Measurements from ENCODE around the gene CD63.
A peak's percentile ranks its signal among the peaks of the same experiment; 100 is the strongest.
"Not testable (repeated sequence)": the region's sequence is repeated elsewhere in the genome, so short reads cannot be mapped to it uniquely, and the experiment has no call there.

Gene CD63, protein sequence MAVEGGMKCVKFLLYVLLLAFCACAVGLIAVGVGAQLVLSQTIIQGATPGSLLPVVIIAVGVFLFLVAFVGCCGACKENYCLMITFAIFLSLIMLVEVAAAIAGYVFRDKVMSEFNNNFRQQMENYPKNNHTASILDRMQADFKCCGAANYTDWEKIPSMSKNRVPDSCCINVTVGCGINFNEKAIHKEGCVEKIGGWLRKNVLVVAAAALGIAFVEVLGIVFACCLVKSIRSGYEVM

DNA sequence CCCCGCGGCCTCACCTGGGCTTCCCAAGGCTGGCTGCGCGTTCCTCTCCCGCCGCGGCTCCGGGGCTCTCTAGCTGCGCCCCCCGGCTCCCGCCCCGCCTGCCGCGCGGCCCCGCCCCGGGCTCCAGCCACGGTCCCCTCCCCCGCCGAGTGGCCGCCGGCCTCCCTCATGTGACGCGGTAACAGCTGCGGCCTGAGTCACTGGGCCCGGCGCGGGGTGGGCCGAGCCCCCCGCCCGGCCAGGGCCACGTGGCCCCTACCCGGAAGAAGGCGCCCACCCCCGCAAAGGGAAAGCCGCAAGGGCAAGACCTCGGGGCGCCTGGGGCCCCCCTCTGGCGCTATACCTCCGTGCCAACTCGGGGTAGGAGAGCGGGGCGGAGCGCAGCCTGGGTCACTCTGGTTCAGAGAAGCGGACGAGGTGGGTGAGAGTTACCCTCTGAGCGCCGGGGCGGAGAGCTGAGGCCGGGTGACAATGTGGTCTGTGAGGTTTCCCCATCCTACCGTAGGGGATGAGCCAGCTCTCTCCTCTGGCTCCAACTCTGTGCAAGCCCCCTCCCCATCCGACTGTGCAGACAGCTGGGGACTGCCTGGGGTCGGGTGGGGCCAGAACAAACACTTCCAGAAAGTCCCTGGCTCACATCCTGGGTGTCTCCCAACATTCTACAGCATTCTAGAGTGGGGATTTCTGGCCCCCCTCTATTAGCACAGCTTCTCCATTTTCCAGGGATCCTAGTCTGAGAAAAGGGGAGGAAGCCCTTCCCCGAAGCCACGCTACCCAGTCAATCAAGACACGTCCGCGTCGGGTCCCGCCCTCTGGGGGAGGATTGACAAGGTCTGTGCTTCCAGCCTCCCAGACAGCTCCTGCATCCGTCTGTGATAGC lies at the start of gene CD63:
TSS of gene CD63 (minus strand) at position 71 of the 880 bp plus-strand sequence. CDS start 668 bp downstream, outside the sequence.
- peak; percentile 68 to 87 for DNase-seq

DNA sequence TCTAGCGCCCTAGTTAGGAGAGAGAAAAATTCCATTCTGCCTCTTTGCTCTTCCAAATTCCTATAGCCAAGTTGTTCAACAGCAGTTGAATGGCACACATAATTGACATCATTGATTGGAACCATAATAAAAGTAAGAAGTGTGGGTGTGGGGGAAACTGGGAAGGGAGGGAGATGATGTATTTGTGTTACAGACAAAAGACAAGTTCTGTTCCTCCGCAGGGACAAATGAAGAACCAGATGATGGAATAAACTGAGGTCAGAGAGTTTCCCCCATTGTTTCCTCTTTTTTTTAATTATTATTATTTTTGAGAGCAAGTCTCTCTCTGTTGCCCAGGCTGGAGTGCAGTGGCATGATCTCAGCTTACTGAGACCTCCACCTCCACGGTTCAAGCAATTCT lies 49.0 kb upstream of the CD63 start:
- no peak for DNase-seq

DNA sequence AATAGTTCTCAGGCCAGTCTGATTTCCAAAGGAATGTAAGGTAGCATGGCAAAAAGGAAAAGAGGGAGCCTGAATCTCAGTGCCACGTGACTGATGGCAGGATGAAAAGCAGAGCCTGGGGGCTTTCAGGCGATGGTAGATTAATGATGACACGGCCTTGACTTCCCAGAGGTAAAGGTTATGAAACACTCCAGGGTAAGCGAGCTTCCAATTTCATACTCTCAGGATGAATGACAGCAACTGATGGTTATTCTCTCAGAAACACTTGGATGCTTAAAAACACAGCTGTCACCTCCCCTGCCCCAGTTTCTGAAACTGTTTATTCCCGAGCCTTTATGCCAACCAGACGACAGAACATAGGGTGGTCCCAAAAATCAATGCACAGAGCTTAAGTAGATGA lies 42.9 kb upstream of the CD63 start:
- DNase-seq = no peak

DNA sequence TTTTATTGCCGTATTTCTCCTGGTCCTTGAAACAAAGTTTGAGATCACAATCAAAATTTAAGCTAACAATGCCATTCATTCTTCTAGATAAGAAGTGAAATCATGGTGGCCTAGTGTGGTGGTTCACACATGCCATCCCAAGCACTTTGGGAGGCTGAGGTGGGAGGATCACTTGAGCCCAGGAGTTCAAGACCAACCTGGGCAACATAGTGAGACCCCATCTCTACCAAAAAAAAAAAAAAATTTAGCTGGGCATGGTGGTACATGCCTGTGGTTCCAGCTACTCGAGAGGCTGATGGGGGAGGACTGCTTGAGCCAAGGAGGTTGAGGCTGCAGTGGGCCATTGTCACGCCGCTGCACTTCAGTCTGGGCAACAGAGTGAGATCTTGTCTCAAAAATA lies 38.3 kb upstream of the CD63 start:
- DNase-seq = no peak

DNA sequence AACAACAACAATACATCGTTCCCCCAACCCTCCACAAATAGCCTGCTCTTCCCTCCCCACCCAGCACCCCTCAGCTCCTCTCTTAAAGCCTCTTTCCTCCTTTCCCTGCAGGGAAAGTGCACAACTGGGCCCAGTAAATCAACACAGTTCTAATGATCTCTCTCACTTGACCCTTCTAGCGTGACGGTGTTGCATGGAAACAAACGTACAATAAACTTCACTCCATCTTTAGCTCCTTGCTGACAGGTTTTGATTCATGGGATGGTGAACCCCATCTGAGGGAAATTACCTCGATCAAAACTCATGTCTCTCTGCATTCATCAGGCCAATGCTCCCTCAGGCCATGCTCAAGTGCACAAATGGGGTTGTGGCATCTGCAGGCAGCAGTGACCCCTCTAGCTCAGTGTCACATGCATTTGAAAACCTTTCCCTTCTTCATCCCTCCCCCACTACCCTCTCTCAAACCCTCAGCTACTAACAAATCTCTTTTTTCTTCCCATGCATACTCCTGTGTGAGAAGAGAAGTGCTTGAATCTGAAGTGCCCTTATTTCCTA lies 37.0 kb upstream of the CD63 start:
- no peak for DNase-seq

DNA sequence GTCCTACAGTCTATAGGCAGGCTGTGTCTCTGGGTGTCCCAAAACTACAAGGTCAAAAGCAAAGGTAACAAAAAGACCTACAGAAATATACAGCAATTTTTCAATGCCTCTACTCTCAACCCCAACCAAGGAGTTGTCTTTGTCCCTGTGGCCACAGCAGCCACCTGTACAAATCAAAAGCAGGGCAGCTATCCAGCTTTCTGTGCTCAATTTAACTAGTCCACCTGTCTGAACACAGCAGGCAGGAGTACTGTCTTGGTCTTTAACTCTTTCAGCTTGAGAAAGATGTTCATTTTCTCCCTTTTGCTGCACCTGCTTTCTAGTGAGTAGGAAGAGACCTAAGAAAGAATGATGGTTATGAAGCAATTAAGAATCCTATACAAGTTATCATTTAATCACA lies 33.8 kb upstream of the CD63 start:
- peak; percentile 41 to 87 for DNase-seq

DNA sequence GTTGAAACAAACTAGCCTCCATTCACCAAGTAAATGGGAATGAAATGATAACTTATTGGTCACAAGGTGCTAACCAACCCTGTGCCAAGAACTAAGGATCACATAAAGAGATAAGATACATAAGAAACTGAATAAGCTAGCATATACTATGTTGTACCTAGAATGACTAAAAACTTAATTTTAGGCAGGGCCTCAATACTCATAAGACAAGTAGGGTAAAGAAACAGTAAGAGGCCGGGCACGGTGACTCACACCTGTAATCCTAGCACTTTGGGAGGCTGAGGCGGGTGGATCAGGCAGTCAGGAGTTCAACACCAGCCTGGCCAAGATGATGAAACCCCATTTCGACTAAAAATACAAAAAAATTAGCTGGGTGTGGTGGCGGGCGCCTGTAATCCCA lies 31.9 kb upstream of the CD63 start:
- DNase-seq = no peak

DNA sequence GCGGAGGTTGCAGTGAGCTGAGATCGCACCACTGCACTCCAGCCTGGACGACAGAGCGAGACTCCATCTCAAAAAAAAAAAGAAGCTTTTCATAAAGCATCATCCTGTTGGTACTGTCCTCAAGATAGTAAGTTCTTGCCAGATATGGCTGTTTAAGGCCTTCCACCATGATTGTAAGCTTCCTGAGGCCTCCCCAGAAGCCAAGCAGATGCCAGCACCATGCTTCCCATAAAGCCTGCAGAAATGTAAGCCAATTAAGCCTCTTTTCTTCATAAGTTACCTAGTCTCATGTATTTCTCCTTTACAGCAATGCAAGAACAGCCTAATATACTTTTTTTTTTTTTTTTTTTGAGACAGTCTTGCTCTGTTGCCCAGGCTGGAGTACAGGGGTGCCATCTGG lies 29.8 kb upstream of the CD63 start:
- DNase-seq = not testable (repeated sequence)

DNA sequence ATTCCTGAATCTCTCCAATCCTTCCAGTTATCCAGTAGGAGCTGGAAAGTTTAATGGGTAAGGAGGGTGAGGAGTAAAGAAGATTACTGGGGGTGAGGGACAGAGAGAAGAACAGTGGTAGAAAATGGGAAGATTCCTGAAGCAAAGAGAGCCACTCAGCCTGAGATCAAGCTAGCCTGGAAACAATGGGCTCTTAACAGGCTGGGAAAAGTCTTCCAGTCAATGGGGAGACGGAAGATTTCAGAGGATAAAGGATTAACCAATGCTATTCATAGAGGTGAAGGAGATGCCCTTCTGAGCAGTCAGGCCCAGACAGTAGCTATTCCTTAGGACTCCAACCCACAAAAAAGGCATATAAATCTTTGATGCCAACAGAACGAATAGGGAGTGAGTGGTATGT lies 28.9 kb upstream of the CD63 start:
- no peak for DNase-seq

DNA sequence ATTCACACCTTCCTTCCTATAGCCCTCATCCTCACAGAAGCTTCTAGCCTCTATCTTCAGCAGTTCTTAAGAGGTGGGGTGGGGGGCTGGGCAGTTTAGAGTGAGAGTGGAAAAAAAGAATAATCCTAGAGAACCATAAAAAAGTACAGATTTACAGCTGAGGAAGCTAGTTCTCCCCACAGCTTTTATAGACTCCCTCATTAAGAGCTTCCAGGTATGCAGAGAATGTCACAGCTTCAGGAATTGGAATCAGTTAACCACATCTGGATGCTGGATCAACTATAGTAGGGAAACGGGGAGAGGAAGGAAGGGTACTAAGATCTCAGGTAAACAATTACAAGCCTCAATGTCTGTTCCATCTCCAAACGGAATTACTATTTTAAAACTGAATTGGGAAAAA lies 26.4 kb upstream of the CD63 start:
- DNase-seq = no peak

DNA sequence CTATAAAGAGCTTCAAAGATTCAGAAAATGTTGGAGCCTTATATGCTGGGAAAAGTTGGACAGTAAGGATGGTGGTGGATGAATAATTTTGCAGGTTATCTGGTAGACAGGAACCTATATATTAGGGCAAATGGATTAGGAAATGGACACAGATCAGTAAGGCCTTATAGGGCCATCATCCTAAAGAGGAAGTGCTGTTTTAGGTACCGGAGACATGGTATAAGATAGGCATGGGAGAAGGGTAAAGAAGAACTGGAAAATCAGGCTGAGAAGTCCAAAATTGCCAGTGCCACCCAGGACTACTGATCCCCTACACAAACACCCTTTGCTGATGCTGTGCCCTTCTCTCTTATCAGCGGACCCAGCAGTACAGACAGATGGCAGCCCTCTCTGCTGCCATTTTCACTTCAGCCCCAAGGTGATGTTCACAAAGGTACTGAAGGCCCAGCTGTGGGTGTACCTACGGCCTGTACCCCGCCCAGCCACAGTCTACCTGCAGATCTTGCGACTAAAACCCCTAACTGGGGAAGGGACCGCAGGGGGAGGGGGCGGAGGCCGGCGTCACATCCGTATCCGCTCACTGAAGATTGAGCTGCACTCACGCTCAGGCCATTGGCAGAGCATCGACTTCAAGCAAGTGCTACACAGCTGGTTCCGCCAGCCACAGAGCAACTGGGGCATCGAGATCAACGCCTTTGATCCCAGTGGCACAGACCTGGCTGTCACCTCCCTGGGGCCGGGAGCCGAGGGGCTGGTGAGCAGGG lies 19.6 kb upstream of the CD63 start:
- DNase-seq = no peak

DNA sequence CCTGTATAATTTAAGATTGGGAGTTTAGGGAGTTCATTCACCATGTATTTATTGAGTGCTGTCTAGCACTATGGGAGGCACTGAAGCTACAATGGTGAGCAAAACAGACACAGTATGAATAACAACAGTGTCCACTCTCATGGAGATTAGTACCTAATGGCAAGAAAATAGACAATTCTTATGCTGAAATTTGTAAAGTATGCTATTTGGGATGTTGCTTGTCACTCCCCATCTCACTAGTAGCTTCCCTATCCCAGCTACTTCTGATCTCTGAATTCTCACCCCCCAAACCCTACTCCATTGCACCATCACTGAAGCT lies 18.1 kb upstream of the CD63 start:
- DNase-seq = no peak

DNA sequence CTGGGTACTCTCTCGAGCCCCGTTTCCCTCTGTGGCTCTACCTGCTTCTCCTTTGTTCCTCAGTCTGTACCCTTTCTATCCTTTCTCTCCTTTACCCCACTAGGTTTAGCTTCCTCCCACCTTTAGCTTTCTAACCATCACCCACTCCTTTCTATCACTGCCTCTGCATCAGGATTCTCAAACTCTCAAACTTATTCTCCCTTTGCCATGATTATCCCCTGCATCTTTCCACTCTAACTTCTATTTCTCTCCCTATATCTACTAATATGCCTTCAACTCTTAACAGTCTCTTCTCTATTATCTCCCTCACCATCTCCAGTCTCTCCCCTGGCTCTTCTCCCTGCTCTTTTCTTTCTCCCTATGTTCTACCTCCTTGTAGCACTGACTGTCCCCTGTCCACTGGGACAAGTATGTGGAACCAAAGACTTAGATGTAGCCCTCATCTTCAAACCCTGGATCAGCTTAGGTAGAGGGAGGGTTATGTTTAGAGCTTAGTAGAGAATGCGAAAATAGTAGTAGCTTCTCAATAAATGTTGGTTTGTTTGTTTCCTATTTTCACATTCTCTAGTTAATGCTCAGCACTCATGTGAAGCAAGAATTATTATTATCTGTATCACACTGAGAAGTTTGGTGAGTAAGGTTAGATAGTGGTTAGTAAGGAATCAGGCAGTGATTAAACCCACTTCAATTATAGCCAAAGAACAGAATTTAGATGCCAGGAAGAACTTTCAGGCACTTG lies 17.5 kb upstream of the CD63 start:
- DNase-seq = no peak

DNA sequence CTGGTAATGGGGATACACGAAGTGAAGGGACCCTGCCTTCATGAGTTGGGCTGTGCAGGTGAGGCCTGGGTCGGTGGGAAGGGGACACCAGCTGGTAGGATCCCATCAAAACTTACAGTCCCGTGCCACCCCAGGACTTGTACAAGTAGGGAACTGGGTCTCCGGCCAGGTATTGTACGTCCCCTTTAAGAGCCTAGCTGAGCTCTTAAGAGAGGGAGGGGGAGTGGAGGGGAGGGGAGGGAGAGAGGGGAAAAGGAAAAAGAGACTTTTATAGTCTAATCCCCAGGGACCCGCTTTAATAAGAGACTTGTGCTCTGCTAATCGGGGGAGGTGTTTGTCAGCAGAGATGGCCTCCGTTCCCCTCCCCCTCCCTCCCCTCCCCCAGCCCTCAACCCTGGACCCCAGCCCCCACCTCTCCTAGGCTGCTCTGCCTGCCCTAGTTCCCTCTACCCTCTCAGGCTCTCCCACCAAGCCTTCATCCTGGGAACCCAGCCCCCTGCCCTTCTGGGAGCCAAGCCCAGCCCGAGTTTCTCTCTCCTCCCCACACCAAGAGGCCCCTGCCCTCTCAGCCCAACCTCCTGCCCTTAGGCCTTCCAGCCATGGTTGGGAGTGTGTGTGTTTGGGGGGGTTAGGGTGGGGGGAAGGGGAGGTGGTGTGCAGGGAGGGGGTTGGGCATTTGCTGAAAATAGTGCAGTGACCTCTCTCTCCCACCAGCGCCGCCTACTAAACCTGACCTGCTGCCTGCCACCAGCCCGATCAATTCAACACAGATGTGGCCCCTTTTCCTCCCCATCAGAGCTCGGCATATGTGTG lies 16.8 kb upstream of the CD63 start:
- no peak for DNase-seq

DNA sequence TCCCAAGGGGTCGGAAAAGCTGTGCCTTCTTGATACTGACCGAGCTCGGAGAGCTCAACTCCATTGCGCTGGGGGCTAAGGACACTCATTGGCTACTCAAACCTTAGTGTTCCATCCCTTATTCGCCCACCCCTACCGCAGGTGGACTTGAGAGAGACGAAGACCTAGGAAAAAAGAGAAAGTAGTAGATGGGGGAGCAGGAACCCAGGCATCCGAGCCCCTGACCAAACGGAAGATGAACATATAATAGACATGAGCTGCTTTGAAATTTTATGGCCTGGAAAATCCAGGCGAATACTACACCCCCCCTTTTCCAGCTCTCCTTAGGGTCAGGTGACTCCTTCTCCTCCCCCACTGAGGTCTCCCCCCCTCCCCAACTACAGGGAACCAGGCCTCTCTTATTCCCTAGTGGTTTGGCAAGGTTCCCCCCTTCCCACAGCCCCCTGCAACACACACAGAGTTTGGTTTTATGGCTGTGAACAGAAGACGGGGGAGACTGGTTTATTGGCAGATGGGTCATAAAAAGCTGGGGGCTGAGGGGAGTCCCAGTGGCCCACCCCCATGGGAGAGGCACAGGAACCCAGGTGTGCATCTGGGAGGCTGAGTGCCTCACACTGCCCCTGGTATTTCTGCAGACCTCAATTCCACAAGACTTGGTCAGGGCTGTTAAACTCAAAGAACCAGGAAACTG lies 15.7 kb upstream of the CD63 start:
- DNase-seq = no peak

DNA sequence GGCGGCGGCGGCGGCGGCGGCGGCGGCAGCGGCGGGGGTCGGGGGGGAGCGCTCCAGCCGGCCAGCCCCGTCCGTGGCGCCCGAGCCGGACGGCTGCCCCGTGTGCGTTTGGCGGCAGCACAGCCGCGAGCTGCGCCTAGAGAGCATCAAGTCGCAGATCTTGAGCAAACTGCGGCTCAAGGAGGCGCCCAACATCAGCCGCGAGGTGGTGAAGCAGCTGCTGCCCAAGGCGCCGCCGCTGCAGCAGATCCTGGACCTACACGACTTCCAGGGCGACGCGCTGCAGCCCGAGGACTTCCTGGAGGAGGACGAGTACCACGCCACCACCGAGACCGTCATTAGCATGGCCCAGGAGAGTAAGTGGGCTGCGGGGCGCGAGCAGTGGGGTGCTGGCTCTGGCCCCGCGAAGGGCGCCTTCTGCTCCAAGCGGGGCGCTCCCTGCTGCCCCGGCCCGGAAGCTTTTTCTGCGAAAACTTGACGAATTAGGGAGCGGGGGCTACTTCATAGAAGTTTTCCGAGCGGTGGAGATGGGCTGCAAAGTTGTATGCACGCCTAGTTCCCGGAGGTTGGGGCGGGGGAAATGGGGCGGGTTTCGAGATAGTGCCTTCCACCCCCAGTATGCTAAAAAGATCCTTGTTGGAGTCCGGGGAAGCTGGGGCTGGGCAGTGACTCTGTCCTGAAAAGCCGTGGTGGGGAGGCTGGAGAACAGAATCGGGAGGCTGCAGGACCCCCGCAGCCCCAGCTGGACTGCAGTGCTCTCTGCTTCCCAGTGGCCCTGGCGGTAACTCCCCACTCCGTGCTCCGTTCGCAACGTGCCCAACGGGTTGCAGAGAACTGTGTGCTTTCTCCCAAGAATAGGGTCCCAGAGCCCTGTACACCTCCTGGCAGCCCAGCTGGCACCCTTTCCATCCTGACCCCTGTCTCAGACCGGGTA lies 14.9 kb upstream of the CD63 start:
- DNase-seq = peak in 1 of 2 experiments; percentile 40

DNA sequence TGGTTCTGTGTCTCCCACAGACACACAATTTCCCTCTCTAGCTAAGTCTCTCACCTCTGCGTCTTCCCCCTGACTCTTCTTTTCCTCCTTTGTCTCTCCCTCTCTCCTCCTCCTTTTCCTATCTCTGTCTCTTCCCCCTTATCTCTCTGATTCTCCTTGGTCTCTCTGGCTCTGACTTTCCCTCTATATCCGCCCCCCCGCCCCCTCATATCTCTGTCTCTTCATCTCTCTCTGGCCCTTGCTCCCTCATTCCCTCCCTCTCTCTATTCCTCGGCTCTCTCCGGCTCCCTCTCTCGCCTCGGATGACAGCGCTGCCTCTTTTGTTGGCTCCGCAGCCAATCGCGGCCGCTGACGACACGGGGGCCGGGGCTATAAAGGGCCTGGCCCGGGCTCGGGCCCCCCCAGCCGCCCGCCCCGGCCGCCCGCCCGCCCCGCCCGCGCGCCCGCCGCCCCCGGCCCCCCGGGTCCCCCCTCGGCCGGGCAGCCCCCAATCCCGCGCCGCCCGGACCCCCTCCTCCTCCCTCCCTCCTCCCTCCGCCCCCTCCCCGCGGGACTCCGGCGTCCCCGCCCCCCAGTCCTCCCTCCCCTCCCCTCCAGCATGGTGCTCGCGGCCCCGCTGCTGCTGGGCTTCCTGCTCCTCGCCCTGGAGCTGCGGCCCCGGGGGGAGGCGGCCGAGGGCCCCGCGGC lies 14.1 kb upstream of the CD63 start, which contains the start of gene GDF11:
TSS of gene GDF11 (plus strand) at position 404 of the 687 bp plus-strand sequence. CDS start at position 599, 195 bp downstream.
- peak; percentile 81 to 82 for DNase-seq

DNA sequence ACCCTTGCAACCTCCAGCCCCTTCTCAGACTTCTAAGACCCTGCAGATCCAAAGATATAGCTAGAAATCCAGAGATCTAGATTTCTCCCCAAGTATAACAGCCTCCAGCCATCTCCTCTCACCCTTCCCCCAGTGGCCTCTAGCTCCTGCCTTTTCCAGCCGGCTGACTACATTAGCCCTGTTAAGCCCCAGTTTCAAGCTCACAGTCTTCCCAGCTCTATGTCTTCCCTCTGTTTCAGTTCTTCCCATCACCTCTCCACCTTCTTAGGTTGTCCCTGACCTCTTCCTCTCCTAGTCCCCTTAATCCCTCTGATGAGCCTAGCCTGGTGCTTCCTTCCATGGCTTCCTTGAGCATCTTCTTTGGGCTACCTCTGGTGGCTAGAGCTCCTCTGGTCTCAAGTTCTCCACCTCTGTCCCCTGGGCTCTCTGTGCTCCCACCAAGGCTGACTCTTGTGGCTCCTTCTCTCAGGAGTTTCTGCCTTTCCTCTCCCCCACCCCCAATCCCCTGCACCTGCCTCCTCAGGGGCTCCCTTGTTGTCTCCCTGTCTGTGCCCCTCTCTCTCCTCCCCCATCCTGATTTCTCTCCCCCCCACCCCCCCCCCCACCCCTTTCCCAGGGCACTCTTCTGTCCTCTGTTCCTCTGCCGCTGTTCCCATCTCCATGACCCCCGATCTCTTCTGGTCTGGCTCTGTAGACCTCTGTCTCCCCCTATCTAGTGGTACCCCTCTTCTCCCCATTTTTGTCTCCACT lies 13.3 kb upstream of the CD63 start:
- no peak for DNase-seq

DNA sequence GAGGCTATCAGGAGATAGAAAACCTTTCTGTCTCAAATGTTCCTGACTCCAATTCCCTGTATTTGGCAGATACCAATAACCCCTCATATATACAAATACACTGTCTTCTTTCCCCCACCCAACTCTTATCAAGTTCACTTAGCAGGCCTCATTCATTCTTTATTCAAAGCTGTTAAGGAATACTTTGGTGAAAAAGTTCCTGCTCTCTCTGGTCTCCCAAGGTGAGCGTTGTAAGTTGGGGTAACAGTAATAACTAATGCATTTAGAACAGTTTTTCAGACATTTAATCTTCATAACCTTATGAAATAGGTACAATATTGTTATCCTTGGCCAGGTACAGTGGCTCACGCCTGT lies 10.2 kb upstream of the CD63 start:
- DNase-seq = no peak
